D721Med (cell line): ENCODE data around the gene PRMT9.

Experiments used
- DNase-seq: peaks from one replicate; pipeline ENCODE4 v3.0.0; 2011; ENCODE audit warnings: low spot score; ENCODE audit not compliant: insufficient read length
- FAIRE-seq: peaks from 2 replicates; lab custom pipeline; 2011; peaks lifted over from hg19 to GRCh38; lab: Jason Lieb, UNC
- TF ChIP-seq, protein P1 (sequence below): IDR thresholded peaks from 2 replicates; pipeline ENCODE4 v1.5.1; 2012; ENCODE audit warnings: mild to moderate bottlenecking, control low read depth; ENCODE audit not compliant: insufficient read depth; ENCODE audit errors: missing control alignments

Gene PRMT9

DNA sequence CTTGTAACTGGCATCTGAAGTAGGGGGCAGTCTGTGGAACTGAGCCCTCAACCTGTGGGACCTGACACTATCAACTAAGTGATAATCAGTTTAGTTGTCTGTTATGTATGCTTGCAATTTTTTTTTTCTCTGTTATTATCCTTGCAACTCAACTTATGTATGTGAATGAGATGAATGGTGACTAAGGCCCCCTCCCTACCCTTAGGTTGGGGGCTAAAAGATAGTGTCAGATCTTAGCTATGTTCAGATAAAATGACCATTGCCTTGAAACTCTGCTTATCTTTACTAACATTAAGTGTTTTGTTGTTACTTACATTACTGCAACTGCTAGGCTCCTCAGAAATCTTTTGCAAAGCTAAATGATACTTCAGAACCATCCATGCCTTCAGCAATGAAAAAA lies 35.3 kb downstream of the PRMT9 start:
- TF ChIP-seq, protein P1, sequence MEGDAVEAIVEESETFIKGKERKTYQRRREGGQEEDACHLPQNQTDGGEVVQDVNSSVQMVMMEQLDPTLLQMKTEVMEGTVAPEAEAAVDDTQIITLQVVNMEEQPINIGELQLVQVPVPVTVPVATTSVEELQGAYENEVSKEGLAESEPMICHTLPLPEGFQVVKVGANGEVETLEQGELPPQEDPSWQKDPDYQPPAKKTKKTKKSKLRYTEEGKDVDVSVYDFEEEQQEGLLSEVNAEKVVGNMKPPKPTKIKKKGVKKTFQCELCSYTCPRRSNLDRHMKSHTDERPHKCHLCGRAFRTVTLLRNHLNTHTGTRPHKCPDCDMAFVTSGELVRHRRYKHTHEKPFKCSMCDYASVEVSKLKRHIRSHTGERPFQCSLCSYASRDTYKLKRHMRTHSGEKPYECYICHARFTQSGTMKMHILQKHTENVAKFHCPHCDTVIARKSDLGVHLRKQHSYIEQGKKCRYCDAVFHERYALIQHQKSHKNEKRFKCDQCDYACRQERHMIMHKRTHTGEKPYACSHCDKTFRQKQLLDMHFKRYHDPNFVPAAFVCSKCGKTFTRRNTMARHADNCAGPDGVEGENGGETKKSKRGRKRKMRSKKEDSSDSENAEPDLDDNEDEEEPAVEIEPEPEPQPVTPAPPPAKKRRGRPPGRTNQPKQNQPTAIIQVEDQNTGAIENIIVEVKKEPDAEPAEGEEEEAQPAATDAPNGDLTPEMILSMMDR = no peak
- FAIRE-seq = no peak
- DNase-seq = no peak

DNA sequence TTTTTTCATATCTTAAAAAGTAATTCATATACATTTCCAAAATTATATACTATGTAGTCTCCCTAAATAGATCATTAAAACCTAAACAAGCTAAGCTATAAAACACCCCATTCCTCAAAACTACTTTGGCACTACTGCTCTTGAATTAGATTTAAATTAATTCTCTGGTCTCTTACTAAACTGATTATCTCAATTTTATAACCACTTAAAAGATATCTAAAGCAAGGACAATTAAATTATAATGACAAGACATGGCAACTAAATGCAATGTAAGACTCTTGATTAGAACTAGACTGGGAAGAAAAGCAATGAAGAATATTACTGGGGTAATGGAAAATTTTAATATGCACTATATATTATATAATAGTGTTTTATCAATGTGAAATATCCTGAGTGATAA lies 38.9 kb downstream of the PRMT9 start:
- DNase-seq (no peak), FAIRE-seq (no peak)
- TF ChIP-seq, protein P1 = no peak

DNA sequence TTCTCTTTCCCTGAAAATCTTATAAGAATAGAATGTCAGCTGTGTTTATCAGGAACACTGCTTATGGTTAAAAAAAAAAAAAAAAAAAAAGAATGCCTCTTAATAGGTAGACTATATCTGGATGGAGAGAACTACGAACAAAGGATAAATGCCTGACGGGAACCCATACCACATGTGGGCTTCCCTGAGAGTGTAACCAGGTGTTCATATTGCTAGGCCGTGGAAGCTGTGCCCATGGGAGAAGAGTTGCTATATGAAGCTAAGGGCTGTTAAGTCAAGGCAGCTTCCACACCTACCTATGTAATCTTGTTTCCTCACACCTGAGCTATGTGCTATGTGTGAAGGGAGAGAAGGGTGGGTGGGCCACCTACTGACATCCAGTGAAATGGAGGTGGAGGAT lies 39.5 kb downstream of the PRMT9 start:
- TF ChIP-seq, protein P1 = no peak
- FAIRE-seq (no peak), DNase-seq (no peak)

DNA sequence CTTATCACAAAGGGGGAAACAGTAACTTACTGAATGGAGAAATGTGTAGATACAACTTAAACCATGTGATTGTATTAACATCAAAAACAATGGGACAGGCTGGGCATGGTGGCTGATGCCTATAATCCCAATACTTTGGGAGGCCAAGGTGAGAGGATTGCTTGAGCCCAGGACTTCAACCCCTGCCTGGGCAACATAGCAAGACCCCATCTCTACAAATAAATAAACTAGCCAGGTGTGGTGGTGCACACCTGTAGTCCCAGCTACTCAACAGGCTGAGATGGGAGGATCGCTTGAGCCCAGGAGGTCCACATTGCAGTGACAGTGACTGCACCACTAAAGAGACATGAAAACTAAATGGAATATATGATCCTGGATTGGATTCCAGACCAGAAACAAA lies 40.3 kb downstream of the PRMT9 start:
- TF ChIP-seq, protein P1 = no peak
- no peak for FAIRE-seq
- DNase-seq = no peak

DNA sequence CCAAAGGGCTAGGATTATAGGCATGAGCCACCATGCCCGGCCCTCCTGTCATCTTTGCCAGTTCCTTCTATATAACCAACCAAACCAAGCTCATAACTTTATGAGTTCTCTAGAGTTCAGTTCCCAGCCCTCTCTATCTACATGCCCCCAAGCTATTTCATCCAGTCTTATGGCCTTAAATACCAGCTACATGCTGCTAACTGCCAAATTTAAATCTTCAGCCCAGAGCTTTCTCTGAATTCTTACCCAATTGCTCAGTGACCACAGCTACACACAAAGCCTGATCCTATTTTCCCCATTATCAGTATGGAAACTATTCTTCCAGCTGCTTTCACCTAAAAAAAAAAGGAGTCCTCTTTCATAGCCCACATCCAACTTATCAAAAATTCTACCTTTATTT lies 43.6 kb downstream of the PRMT9 start:
- no peak for DNase-seq
- TF ChIP-seq, protein P1 = no peak
- FAIRE-seq = no peak

DNA sequence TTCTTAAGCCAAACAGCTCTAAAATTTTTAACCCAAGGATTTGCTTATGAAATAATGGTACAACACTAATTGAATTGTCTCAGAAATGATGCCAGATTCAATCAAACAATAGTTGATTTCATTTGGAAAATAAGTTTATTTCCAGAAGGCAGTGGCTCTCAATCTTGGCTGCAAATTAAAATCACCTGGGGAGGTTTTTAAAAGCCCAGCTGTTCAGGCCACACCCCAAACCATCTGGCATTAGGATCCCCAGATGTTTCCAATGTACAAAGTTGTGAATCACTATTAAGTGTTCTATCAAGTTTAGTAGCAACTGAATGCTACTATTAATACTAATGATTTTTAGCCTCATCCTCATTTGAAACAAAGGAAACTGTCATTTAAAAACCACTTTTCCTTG lies 44.6 kb downstream of the PRMT9 start:
- FAIRE-seq (no peak), DNase-seq (no peak)
- TF ChIP-seq, protein P1 = no peak

DNA sequence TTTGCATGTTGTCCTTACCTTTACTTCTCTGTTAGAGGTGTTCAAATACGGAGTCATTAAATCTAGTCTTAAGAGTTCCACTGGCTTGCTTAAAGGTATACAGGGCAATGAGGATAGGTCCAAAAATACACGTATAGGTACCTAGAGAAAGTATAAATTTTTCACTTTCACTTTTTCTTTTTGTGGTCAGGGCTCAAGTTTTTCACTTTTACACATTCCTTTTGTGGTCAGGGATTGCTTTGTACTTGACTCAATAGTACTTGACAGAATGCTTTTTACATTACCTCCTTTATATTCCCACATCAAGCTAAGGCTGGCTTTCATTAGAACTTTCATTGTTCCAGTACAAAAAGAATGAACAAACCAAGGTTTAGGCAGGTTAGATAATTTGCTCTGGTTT lies 45.0 kb downstream of the PRMT9 start:
- FAIRE-seq (no peak), DNase-seq (no peak)

More for the DNA sequence above, 45.0 kb downstream of the PRMT9 start:
- TF ChIP-seq, protein P1 = no peak
